GM18868 (cell line): Measurements from ENCODE around the gene GSDMA.
"Not testable (repeated sequence)": the region's sequence is repeated elsewhere in the genome, so short reads cannot be mapped to it uniquely, and the experiment has no call there.

Source experiments
- ATAC-seq: cut with Tn5 transposase; IDR thresholded peaks from one replicate; pipeline ENCODE4 v1.9.1; 2021; ENCODE audit warnings: mild to moderate bottlenecking, moderate library complexity; ENCODE audit not compliant: unreplicated experiment

Gene GSDMA

DNA sequence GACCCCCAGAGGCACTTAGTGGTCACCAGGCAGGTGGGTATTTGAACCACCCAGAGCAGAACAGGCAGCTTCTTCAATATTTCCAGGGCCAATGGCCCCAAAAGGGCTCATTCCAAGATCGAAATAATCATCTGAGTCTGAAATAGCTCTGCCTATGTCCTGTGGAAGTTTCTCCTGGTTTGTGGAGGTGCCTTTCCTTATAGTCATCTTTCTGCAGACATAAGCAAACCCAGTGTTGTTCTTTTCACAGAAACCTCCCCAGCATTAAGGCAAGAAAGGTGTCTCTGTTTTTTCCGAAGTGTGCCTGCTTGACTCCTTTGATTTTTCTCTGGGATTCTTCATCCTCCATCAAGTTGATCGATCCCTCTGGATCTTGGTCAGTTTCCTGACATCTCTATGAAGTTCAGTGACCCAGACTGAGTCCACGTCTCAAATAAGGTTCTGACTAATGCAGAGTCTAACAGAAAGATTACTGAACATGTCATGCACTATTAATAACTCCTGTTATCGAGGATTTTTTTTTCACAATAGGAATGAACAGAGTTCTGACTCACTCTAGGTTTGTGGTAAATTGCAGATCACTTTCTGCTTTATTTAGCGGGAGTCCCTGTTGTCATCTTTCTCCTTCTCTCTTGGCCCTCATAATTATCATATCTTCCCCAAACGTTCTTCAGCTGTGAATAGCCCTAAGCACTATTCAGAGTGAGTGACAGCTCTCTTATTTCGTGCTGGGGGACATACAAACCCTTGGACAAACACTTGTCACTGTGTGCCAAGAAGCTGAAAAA, 33.8 kb upstream of the GSDMA start:
- ATAC-seq: peak; percentile 45

GRCh38 chr17:39929646-39930407, 33.0 kb upstream of the GSDMA start:
- ATAC-seq: no peak

GRCh38 chr17:39933912-39934311, 28.9 kb upstream of the GSDMA start:
- no peak for ATAC-seq

- ATAC-seq: no peak
These were observed 28.5 kb upstream of the GSDMA start for GRCh38 chr17:39934324-39934723.

- ATAC-seq: no peak
These were observed 26.9 kb upstream of the GSDMA start for GRCh38 chr17:39935909-39936308.

GRCh38 chr17:39937447-39937846, 25.4 kb upstream of the GSDMA start:
- ATAC-seq: no peak

DNA sequence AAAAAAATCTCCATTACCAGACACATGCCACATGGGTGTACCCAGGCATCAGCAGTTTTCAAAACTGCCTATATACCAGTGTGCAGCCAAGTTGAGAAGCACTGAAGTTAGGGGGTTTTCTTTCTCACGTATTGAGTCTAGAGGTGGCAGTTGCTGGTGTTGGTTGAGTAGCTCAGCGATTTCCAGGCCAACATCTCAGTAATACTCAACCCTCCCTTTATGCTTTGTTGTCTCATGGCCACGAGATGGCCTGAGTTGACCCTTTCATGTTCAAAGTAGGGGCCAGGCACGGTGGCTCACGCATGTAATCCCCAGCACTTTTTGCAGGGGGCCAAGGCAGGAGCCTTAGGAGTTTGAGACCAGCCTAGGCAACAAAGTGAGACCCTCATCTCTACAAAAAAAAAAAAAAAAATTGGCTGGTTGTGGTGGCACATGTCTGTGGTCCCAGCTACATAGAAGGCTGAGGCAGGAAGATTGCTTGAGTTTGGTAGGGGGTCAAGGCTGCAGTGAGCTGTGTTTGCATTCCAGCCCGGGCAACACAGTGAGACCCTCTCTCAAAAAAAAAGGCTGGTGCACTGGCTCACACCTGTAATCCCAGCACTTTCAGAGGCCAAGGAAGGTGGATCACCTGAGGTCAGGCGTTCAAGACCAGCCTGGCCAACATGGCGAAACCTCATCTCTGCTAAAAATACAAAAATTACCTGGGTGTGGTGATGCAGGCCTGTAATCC, 24.5 kb upstream of the GSDMA start:
- peak; percentile 70 for ATAC-seq

GRCh38 chr17:39939106-39939505, 23.7 kb upstream of the GSDMA start:
- ATAC-seq: no peak

DNA sequence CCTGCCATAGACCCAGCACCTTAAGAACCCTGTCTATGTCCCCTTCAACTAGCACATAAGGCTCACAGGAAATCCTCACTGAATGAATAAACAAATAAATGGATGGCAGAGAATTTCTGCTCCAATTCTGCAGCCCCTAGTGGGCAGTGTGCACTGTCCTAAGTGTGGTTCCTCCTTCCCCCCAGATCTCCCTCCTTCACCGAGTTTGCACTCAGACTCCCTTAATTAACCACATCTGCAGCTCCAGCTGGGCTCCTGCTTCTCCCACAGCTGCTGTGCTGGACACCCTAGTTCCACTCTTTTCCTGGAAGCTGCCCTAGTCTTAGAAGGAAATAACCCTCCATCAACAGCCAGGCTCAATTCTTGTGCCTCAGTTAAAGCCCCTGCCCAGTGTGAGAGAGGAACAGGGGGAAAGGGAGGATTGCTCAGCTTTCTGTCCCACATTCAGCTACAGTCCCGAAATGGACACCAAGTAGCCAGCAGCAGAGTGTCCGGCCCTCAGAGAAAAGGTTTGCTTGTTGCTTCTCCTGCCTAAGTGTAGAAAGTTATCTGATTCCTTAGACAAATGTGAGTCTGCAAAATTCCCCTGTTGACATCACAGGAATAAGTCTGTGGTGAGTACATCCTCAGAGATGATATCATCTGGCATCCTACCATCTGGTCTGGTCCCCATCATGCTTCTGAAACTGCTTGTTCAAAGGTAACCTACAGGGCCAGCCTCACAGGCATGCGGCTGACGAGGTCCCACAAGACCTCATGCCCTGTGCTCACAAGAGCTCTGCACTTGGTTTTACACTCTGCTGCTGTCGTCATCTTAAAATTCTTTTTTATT, 23.0 kb upstream of the GSDMA start:
- ATAC-seq: peak; percentile 72

DNA sequence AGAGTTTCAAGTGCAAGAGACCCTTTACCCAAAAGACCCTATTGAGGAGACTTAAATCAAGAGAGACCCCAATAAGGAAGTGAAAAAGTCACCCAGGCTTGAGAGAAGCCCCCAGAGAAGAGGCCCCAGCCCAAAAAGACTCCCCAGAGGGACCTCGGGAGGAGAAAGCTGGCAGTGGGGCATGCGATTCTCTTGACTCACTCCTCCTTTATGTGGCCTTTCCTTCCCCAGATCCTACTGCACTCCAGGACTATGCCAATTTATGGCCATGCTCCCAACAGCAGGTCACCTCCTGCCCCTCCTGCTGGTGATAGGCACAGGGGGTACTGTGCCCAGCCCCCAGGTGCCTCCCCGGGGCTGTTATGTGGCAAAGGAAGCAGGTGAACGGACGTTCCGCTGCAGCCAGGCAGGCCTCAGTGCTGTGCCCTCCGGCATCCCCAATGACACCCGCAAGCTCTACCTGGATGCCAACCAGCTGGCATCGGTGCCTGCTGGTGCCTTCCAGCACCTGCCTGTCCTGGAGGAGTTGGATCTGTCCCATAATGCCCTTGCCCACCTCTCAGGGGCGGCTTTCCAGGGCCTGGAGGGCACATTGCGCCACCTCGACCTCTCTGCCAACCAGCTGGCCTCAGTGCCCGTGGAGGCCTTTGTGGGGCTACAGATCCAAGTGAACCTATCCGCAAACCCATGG, 19.0 kb upstream of the GSDMA start:
- no peak for ATAC-seq

- no peak for ATAC-seq
These were observed 18.5 kb upstream of the GSDMA start for GRCh38 chr17:39944393-39944711.

- no peak for ATAC-seq
These were observed 16.1 kb upstream of the GSDMA start for GRCh38 chr17:39946551-39947330.

DNA sequence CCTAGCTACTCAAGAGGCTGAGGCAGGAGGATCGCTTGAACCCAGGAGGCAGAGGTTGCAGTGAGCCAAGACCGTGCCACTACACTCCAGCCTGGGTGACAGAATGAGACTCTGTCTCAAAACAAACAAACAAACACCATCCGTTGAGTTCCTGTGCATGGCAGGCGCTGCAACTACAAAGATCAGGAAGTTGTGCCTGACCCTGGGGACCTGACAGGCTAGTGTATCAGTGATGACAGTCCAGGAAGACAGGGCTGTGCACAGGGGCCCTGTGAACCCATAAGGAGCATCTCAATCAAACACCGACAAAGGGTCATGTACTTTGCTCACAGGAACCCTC, 14.3 kb upstream of the GSDMA start:
- not testable (repeated sequence) for ATAC-seq

- ATAC-seq: no peak
These were observed 13.8 kb upstream of the GSDMA start for GRCh38 chr17:39949028-39949427.

- ATAC-seq: no peak
These were observed 11.9 kb upstream of the GSDMA start for GRCh38 chr17:39950871-39951348.

GRCh38 chr17:39951924-39952679, 10.7 kb upstream of the GSDMA start:
- ATAC-seq: peak; percentile 7

DNA sequence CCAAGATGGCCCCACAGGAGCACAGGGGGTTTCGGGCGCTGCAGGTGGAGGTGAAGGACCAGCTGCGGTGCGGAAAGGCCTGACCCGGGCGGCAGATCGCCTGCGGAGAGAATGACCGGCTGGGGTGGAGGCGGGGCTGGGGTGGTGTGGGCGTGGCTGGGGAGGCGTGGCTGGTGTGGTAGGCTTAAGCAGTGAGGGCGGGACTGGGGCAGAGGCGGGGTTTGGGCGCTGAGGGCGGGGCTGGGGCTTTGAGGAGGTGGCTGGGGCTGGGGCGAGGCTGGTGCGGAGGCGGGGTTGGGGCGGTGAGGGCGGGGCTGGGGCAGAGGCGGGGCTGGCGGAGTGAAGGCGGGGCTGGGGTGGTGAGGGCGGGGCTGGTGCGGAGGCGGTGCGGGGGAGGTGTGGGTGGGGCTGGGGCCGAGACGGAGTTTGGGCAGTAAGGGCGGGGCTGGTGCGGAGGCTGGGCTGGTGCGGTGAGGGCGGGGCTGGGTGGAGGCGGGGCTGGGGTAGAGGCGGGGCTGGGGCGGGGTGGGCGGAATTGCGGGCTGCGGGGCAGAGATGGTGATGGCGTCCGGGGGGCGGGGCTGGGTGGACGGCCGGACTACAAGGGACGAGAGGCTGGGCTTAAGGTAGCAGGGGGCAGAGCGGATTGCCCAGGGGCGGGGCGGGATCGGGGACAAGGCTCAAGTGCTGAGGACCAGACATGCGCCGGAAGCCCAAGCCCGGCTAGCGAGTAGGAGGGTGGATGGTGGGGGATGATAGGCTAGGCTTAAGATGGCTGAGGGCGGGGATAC, 9.9 kb upstream of the GSDMA start:
- ATAC-seq: peak; percentile 72

- ATAC-seq: no peak
These were observed 9.3 kb upstream of the GSDMA start for GRCh38 chr17:39953471-39953888.
